Measurements from ENCODE around the gene POLN. TPM values are rescaled to one million over a fixed set of nuclear protein-coding genes. Genes with fewer than 3 reads are reported as not detected.

The POLN gene
- total and polyA plus RNA-seq, 2 of the 4 experiments (the other 2 are of a cell fraction): 0.63 to 0.72 TPM

DNA sequence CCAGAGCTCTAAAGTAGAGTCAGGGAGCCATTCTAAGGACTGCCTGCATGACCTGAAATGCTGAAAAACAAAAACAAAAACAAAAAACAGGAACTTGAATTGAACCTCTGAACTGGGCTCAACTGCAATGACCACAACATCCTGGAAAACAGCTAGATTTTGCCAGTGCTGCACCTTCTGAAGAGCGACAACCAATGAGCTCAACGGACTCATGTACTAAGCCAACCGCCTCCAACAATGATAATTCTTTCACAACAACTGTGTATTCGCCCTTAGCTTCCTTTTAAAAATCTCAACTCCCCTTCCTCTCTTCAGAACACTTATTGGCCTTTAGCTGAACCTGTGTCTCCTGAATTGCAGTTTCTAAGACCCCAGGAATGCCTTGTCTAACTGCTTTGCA lies 69.8 kb downstream of the POLN start:
- H4K5ac ChIP-seq (ENCODE audit: low read depth, low read length): no peak overlapping the region
- in situ Hi-C loops (cut with MboI; ENCODE audit: low sequenced_read_pairs) (no loop called here), dilution Hi-C loops (cut with HindIII; ENCODE audit: low sequenced_read_pairs, unreplicated experiment) (no loop called here), intact Hi-C loops (cut with micrococcal nuclease) (no loop called here)
- H3K4me2 ChIP-seq (ENCODE audit: low read depth, low read length): no peak overlapping the region
- H3K9me3 ChIP-seq (ENCODE audit: control insufficient read depth, insufficient read depth, low read length): no peaks in the 10 kb centered on the region
- no peak overlapping the region for H3K9ac ChIP-seq (ENCODE audit: low read depth, low read length)
- H2BK120ac ChIP-seq (ENCODE audit: low read depth, low read length): no peak overlapping the region
- no peak overlapping the region for H3K4me3 ChIP-seq (ENCODE audit: insufficient read depth, low read depth, low read length)
- H4K8ac ChIP-seq (ENCODE audit: low read depth in 2 of 2, low read length in 2 of 2): no peak overlapping the region
- H3K27ac ChIP-seq (ENCODE audit: insufficient read depth, low read length): no peak overlapping the region
- H3K56ac ChIP-seq (ENCODE audit: extremely low read depth, insufficient read depth, low read length): no peak overlapping the region
- H3K18ac ChIP-seq (ENCODE audit: low read depth, low read length): no peak overlapping the region
- no peak overlapping the region for H2AK9ac ChIP-seq (replicated peaks; ENCODE audit: low read depth, low read length, poor library complexity)
- no peaks in the 10 kb centered on the region for H3K4me1 ChIP-seq (ENCODE audit: control insufficient read depth, insufficient read depth, low read length)
- no peaks in the 10 kb centered on the region for H3K27me3 ChIP-seq (ENCODE audit: control insufficient read depth, insufficient read depth, low read length)
- H2AFZ ChIP-seq (replicated peaks; ENCODE audit: low read length, poor library complexity): no peak overlapping the region
- 100% methylated on average over 1 of the region's 4 CpGs; no CpG with 5 or more reads in 1 of the 2 experiments for WGBS, 2 experiments (ENCODE audit: extremely low coverage in 2 of 2, insufficient read length in 1 of 2)
- H2BK5ac ChIP-seq (ENCODE audit: low read depth, low read length, poor library complexity, severe bottlenecking): no peak overlapping the region
- TF ChIP-seq, protein P1, sequence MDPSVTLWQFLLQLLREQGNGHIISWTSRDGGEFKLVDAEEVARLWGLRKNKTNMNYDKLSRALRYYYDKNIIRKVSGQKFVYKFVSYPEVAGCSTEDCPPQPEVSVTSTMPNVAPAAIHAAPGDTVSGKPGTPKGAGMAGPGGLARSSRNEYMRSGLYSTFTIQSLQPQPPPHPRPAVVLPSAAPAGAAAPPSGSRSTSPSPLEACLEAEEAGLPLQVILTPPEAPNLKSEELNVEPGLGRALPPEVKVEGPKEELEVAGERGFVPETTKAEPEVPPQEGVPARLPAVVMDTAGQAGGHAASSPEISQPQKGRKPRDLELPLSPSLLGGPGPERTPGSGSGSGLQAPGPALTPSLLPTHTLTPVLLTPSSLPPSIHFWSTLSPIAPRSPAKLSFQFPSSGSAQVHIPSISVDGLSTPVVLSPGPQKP (IDR thresholded peaks at IDR 0.05; ENCODE audit: borderline replicate concordance, low read depth, low read length): no peak
- TF ChIP-seq POLR2A (IDR thresholded peaks at IDR 0.05; ENCODE audit: low read depth, low read length) (no peak), SMC3 (IDR thresholded peaks at IDR 0.05; ENCODE audit: low read depth, low read length) (no peak), CHD1 (IDR thresholded peaks at IDR 0.05; ENCODE audit: low read depth, low read length) (no peak), RCOR1 (IDR thresholded peaks at IDR 0.05; ENCODE audit: insufficient replicate concordance, low read length) (no peak), NFE2L2 (IDR thresholded peaks at IDR 0.05; ENCODE audit: low read depth, low read length) (no peak), BHLHE40 (IDR thresholded peaks at IDR 0.05; ENCODE audit: low read depth, low read length) (no peak), FOS (IDR thresholded peaks at IDR 0.05; ENCODE audit: low read depth, low read length) (no peak), MAFK (IDR thresholded peaks at IDR 0.05; ENCODE audit: low read depth, low read length) (no peak), RAD21 (IDR thresholded peaks at IDR 0.05; ENCODE audit: low read length) (no peak), MXI1 (IDR thresholded peaks at IDR 0.05; ENCODE audit: borderline replicate concordance, low read depth, low read length) (no peak), CEBPB (IDR thresholded peaks at IDR 0.05; ENCODE audit: low read depth, low read length) (no peak)
- TF ChIP-seq, protein P2, sequence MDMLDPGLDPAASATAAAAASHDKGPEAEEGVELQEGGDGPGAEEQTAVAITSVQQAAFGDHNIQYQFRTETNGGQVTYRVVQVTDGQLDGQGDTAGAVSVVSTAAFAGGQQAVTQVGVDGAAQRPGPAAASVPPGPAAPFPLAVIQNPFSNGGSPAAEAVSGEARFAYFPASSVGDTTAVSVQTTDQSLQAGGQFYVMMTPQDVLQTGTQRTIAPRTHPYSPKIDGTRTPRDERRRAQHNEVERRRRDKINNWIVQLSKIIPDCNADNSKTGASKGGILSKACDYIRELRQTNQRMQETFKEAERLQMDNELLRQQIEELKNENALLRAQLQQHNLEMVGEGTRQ (IDR thresholded peaks at IDR 0.05; ENCODE audit: low read depth, low read length): no peak
- TF ChIP-seq, protein P3, sequence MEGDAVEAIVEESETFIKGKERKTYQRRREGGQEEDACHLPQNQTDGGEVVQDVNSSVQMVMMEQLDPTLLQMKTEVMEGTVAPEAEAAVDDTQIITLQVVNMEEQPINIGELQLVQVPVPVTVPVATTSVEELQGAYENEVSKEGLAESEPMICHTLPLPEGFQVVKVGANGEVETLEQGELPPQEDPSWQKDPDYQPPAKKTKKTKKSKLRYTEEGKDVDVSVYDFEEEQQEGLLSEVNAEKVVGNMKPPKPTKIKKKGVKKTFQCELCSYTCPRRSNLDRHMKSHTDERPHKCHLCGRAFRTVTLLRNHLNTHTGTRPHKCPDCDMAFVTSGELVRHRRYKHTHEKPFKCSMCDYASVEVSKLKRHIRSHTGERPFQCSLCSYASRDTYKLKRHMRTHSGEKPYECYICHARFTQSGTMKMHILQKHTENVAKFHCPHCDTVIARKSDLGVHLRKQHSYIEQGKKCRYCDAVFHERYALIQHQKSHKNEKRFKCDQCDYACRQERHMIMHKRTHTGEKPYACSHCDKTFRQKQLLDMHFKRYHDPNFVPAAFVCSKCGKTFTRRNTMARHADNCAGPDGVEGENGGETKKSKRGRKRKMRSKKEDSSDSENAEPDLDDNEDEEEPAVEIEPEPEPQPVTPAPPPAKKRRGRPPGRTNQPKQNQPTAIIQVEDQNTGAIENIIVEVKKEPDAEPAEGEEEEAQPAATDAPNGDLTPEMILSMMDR (conservative IDR thresholded peaks at IDR 0.05; ENCODE audit: low read depth, low read length): no peak
- no peaks in the 10 kb centered on the region for H4K20me1 ChIP-seq (ENCODE audit: insufficient read depth, low read length)
- CTCF ChIA-PET: interaction anchor here (1.1 kb wide), 1 partner anchor 10 kb away, joined by 3 read pairs; no protein-coding TSS in a partner anchor
- H2BK20ac ChIP-seq (ENCODE audit: low read depth, low read length): no peak overlapping the region
- H3K36me3 ChIP-seq (ENCODE audit: control insufficient read depth, insufficient read depth, low read length): no peaks in the 10 kb centered on the region; the same call in 1 of the 2 replicates
- no peak overlapping the region for H3K4ac ChIP-seq (ENCODE audit: low read depth, low read length)
- H3K23ac ChIP-seq (ENCODE audit: low read depth, low read length): no peak overlapping the region
- POLR2A ChIA-PET (ENCODE audit: unreplicated experiment): no interaction called here
- H2BK15ac ChIP-seq (ENCODE audit: low read depth, low read length): no peak overlapping the region
- no peaks in the 10 kb centered on the region for H3K9me1 ChIP-seq (ENCODE audit: insufficient read depth, low read length)
- no peaks in the 10 kb centered on the region for H3K79me1 ChIP-seq (ENCODE audit: low read depth in 1 of 2, low read length in 2 of 2)
- H3K14ac ChIP-seq (replicated peaks; ENCODE audit: low read depth, low read length): no peak overlapping the region
- H2AK5ac ChIP-seq (ENCODE audit: low read depth, low read length): no peak overlapping the region
- no peak for ATAC-seq (ENCODE audit: low read depth)
- no peak overlapping the region for H4K91ac ChIP-seq (ENCODE audit: insufficient read depth, low read depth, low read length)
- no peak for DNase-seq
- no TSS peak for BruUV-seq (replicated peaks)

Data from IMR-90 (cell line).